GM10248 (cell line): Measurements from ENCODE around the gene ANAPC16.

Experiments
- CTCF ChIA-PET: fragments of 300-600 bp; sonication (Branson Sonifier 250); formaldehyde crosslinking; extraction: SDS; loops from one replicate; lab custom pipeline; 2021; ENCODE audit warnings: antibody characterized with exemption; lab: Yijun Ruan, JAX
- POLR2A ChIA-PET: fragments of 350-650 bp; sonication (Branson Sonifier 250); formaldehyde crosslinking; extraction: SDS; loops from one replicate; lab custom pipeline; 2020; ENCODE audit warnings: antibody characterized with exemption; lab: Yijun Ruan, JAX
- DNase-seq: peaks from one replicate; pipeline ENCODE4 v3.0.0; 2012; ENCODE audit errors: extremely low spot score
- CTCF ChIP-seq: IDR thresholded peaks from 2 replicates; pipeline ENCODE4 v1.5.1; 2012; ENCODE audit warnings: mild to moderate bottlenecking, low read depth; ENCODE audit errors: extremely low read depth, missing control alignments, control extremely low read depth

Gene ANAPC16

GRCh38 chr10:72275351-72276012 is 59.7 kb downstream of the ANAPC16 start:
- ChIA-PET CTCF (interaction anchor here (0.6 to 4.9 kb wide), 29 partner anchors 8 to 227 kb away, joined by 3 to 54 read pairs (median 6); no protein-coding TSS in a partner anchor), POLR2A (interaction anchor here (0.5 to 5.6 kb wide), 12 partner anchors 9 to 78 kb away, joined by 3 to 86 read pairs (median 5); no protein-coding TSS in a partner anchor)
- TF ChIP-seq CTCF: no peak
- DNase-seq: no peak

GRCh38 chr10:72276013-72276387 is 60.2 kb downstream of the ANAPC16 start:
- ChIA-PET POLR2A (interaction anchor here (0.9 to 5.6 kb wide), 7 partner anchors 10 to 68 kb away, joined by 3 to 86 read pairs (median 5); no protein-coding TSS in a partner anchor), CTCF (interaction anchor here (0.6 to 4.9 kb wide), 11 partner anchors 8 to 227 kb away, joined by 3 to 54 read pairs (median 14); no protein-coding TSS in a partner anchor)
- no peak for DNase-seq
- TF ChIP-seq CTCF: no peak

GRCh38 chr10:72276421-72277339 is 60.9 kb downstream of the ANAPC16 start:
- DNase-seq: no peak
- CTCF ChIA-PET: interaction anchor here (1.2 to 4.9 kb wide), 8 partner anchors 13 to 151 kb away, joined by 3 to 54 read pairs (median 9); no protein-coding TSS in a partner anchor

GRCh38 chr10:72277340-72277995 is 61.7 kb downstream of the ANAPC16 start:
- ChIA-PET CTCF (interaction anchor here (1.2 to 1.7 kb wide), 3 partner anchors 10 to 56 kb away, joined by 4 read pairs; no protein-coding TSS in a partner anchor), POLR2A (interaction anchor here (0.7 to 5.6 kb wide), 5 partner anchors 13 to 49 kb away, joined by 3 to 86 read pairs (median 4); no protein-coding TSS in a partner anchor)
- TF ChIP-seq CTCF: no peak
- DNase-seq: no peak

More at GRCh38 chr10:72276421-72277339, 60.9 kb downstream of the ANAPC16 start:
- TF ChIP-seq CTCF: no peak
- POLR2A ChIA-PET: interaction anchor here (0.9 to 5.6 kb wide), 7 partner anchors 16 to 67 kb away, joined by 3 to 86 read pairs (median 5); no protein-coding TSS in a partner anchor

GRCh38 chr10:72277996-72278667 is 62.3 kb downstream of the ANAPC16 start:
- no peak for DNase-seq
- TF ChIP-seq CTCF: no peak
- POLR2A ChIA-PET: interaction anchor here (0.7 to 5.6 kb wide), 5 partner anchors 12 to 48 kb away, joined by 3 to 86 read pairs (median 4); no protein-coding TSS in a partner anchor
- CTCF ChIA-PET: interaction anchor here (0.6 to 1.7 kb wide), 4 partner anchors 9 to 56 kb away, joined by 4 read pairs; no protein-coding TSS in a partner anchor
